ENCODE results near the gene SNAP47. TPM values are rescaled to one million over a fixed set of nuclear protein-coding genes. Genes with fewer than 3 reads are reported as not detected.

SNAP47 gene
- polyA plus RNA-seq, 1 donor from 2014 or later = 56.0 TPM

GRCh38 chr1:227718932-227719331 lies 16.3 kb upstream of the SNAP47 start:
- TF ChIP-seq SMC3 (conservative IDR thresholded peaks at IDR 0.05; ENCODE audit: poor library complexity) (no peak), CTCF (IDR thresholded peaks at IDR 0.05; ENCODE audit: poor library complexity, severe bottlenecking) (no peak), TAF1 (IDR thresholded peaks at IDR 0.05; ENCODE audit: low read depth) (no peak), RAD21 (conservative IDR thresholded peaks at IDR 0.05) (no peak), EP300 (conservative IDR thresholded peaks at IDR 0.05; ENCODE audit: poor library complexity, severe bottlenecking) (no peak), MXI1 (conservative IDR thresholded peaks at IDR 0.05; ENCODE audit: poor library complexity, severe bottlenecking) (no peak), EZH2 (IDR thresholded peaks at IDR 0.05; ENCODE audit: borderline replicate concordance, insufficient read depth, low read length, poor library complexity, severe bottlenecking) (no peak), POLR2AphosphoS5 (IDR thresholded peaks at IDR 0.05) (no peak), REST (IDR thresholded peaks at IDR 0.05; ENCODE audit: borderline replicate concordance) (no peak)

GRCh38 chr1:227723474-227723873 lies 11.8 kb upstream of the SNAP47 start:
- Histone ChIP-seq H3K79me2 (replicated peaks; ENCODE audit: insufficient read depth, low read length) (no peaks in the 10 kb centered on the region), H2AFZ (ENCODE audit: low read depth, low read length) (no peak overlapping the region), H3K9me2 (ENCODE audit: insufficient read depth, low read length) (no peaks in the 10 kb centered on the region), H3F3A (ENCODE audit: insufficient read depth, low read length, poor library complexity, severe bottlenecking) (no peaks in the 10 kb centered on the region), H3K9ac (ENCODE audit: low read length) (no peak overlapping the region), H3K27ac (ENCODE audit: low read length) (no peak overlapping the region), H3K4me2 (ENCODE audit: low read length) (no peak overlapping the region), H3K36me3 (ENCODE audit: insufficient read depth, low read length) (no peaks in the 10 kb centered on the region), H4K20me1 (ENCODE audit: insufficient read depth) (no peaks in the 10 kb centered on the region), H3K27me3 (ENCODE audit: insufficient read depth, low read depth, low read length) (no peaks in the 10 kb centered on the region), H3K9me3 (ENCODE audit: low read length) (no peaks in the 10 kb centered on the region), H3K4me3 (ENCODE audit: low read length) (no peak overlapping the region)
- TF ChIP-seq POLR2AphosphoS5 (IDR thresholded peaks at IDR 0.05) (no peak), CTCF (IDR thresholded peaks at IDR 0.05; ENCODE audit: poor library complexity, severe bottlenecking) (no peak)

More at GRCh38 chr1:227718932-227719331, 16.3 kb upstream of the SNAP47 start:
- no peaks in the 10 kb centered on the region for H3K79me2 ChIP-seq (replicated peaks; ENCODE audit: insufficient read depth, low read length)
- no peaks in the 10 kb centered on the region for H3K36me3 ChIP-seq (ENCODE audit: insufficient read depth, low read length)
- no peak overlapping the region for H3K4me3 ChIP-seq (ENCODE audit: low read length)
- no peak overlapping the region for H3K9ac ChIP-seq (ENCODE audit: low read length)
- no peak overlapping the region for H3K4me2 ChIP-seq (ENCODE audit: low read length)
- H3F3A ChIP-seq (ENCODE audit: insufficient read depth, low read length, poor library complexity, severe bottlenecking) = no peaks in the 10 kb centered on the region
- no peaks in the 10 kb centered on the region for H3K9me3 ChIP-seq (ENCODE audit: low read length)
- H3K27me3 ChIP-seq (ENCODE audit: insufficient read depth, low read depth, low read length) = no peaks in the 10 kb centered on the region
- H3K9me2 ChIP-seq (ENCODE audit: insufficient read depth, low read length) = no peaks in the 10 kb centered on the region
- no peak overlapping the region for H3K27ac ChIP-seq (ENCODE audit: low read length)
- no peak overlapping the region for H2AFZ ChIP-seq (ENCODE audit: low read depth, low read length)
- no peaks in the 10 kb centered on the region for H4K20me1 ChIP-seq (ENCODE audit: insufficient read depth)
